ENCODE data around the gene TSHZ2.
"Not testable (repeated sequence)": the region's sequence is repeated elsewhere in the genome, so short reads cannot be mapped to it uniquely, and the experiment has no call there.

The TSHZ2 gene

DNA sequence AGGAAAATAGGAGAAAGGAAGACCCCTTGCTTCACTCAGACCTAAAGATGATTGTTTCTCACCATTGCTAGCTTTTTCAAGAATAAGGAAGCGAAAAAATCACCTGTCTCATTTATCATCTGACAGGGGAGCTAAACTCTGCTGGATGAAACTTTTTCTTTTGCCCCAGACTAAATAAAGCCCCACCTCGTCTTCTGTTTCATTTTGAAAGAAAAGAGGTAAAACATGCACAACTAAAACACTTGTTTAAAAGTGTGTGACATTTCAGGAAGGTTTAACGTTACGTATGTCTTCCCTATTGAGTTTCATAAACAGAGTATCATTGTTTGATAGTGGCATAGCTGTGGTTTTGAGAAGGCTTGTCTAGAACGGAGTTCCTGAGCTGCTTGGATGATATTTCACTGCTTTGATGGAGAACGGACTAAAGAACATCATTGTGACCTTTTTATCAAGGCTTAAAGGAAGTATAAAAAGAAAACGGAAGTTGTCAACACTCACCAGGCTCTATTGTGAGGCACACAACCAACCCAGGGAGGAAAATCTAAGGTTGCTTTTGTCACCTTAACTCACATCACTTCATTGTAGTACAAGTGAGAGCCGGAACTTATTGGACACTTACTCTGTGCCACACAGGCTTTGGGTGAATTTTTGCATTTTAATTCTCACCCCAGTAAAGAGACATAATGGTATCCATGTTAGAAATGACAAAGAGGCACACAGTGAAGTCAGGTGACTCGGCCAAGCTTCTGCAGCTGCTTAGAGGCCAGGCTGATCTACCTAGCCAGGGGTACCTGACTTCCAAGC lies 29.5 kb downstream of the TSHZ2 start:
- DNase-seq = no peak

DNA sequence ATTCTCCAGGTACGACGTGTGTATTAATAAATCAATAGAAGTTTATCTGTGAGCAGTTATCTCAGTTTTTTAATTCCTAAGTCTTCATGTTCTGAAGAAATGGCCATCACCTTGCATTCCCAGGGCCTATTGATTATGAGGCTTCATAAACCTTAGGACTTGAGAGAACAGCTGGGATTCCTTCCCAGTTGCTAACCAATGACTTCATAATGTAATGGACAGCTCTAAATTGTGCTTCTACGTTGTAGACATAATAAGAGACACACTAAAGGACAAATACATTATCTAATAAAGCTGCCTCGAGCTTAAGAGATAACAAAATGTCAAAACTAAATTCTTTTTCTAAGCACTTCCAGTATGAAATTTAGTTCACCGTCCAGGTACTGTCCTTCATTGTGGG lies 30.6 kb downstream of the TSHZ2 start:
- no peak for DNase-seq

DNA sequence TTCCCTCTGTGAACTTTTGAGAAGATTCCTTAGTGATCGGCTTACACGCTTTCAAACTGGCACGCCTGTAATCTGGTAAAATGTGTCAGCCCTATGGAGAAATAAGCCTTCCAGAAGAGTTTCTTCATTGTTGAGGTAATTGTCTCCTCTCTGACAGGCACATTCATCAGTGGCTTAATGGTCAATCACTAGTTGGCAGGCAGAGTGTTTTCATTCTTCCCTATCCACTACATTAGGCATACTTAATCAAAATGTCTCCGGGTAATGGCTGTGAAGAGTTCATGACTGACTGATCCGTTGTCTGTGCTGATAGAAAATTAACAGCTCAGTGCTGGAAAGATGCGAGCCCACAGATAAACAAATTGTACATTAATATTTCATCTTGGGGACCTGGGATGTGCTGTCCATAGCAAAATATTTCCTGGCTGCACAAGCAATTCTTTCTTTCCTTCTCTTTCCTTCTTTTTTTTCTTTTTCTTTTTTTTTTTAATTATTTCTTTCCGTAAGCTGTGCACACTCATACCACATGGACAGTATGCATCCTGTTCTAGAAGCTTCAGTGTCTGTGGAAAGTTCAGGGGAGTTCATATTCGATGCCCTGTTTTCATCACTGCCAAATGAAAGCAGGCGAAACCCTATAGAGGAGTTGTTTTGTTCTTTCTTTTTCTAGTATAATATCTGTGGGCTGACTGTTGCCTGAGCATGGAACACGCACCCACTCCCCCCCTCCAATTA lies 31.4 kb downstream of the TSHZ2 start:
- DNase-seq = no peak

DNA sequence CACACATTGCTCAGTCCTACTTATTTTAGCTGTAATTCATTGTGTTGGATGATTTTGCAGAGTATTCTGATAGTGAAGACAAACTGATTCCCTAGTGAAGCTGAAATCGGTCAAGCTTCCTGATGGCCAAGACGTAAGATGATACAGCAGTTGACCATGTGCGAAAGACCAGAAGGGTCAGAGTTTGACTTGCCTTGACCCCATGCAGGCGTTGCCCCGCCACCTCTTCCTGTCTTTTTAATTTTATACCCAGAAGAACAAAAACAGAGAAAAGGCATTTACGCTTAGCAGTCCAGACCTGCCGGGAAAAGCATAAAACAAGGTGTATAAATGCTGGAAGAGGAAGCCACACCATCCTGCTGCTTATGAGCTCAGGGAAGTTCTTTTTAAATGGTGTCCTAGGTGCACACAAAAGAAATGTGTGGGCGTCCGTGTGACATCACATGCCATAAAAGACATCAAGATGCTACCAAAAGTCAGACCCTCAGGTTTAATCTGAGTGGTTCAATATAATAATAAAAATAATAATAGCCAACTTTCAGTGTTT lies 32.2 kb downstream of the TSHZ2 start:
- no peak for DNase-seq

DNA sequence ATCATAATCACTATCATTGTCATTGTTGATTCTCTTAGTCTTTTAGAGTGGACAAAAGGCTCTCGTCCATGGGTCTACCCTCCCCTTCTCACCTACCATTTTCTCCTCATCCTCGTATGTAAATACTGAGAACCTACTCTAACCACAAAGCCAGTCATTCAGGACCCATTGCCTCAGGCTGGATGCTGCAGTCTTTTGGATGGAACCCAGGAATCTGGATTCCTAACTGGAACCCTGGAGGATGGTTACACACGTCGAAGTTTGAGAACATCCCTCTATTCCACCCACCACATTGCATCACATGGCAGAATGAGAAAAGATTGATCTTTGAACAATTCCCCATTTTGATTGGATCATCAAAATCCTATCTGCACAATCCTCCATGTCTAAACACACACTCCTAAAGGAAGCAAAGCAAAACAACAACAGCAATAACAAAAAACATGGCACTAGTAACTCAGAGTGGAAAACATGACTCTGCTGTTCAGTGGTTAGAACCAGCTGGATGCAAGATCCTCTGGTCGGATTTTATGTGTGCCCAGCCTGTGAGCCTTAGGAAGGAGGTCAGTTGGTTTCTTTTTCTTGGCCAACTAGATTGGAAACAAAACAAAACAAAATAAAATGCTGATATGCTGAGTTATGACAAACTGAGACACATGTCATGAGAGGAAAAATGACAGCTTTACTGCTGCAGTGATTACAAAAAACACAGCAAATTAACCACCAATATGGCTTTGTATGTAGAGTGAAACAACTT lies 38.0 kb downstream of the TSHZ2 start:
- DNase-seq = no peak

DNA sequence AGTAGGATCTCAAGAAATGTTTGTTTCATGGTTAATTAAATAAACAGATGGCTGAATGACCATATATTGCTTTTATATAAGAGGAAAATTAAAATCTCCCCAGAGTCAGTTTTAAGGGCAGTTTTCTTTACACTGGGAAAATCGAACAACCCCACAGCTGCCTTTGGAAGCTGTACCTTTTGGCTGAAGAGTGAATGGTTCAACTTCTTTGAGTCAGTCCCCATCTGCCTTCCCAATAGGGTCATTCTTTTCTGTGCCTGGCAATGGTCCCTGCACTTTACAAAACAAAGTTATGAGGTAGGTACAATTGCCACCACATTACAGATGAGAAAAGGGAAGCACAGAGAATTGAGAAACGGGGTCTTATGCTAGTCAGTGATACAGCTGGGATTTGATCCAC lies 39.5 kb downstream of the TSHZ2 start:
- no peak for DNase-seq

DNA sequence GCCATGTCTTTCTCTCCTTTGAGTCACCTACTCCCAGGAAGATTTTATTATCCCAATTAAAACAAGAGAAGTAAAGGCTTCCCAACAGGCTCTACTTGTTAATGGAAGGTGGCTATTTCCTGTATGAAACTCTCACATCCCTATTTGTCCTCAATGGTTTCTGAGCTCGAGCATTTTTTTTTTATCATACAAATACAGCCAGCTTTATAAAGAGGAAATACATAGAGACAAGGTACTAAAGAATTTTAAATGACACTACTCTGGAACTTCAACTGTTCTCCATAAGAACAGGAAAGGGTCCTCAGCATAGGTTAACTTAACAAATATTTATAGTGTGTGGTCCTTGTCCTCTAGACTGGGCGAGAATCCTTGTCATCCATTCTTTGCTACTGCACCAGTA lies 41.0 kb downstream of the TSHZ2 start:
- DNase-seq = no peak

DNA sequence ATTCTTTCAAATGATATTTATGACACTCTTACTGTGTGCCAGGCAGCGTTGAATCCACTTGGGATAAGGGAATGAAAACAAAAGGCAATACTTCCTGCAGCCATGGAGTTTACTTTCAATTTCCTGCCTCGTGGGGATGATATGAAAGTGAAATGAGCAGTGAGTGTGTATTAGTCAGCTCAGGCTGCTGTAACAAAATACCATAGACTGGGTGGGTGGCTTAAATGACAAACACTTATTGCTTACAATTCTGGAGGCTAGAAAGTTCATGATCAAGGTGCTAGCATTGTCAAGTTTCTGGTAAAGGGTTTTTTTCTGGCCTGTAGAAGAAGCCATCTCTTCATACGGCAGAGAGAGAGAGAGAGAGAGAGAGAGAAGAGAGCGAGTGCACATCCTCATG lies 41.7 kb downstream of the TSHZ2 start:
- DNase-seq = no peak

DNA sequence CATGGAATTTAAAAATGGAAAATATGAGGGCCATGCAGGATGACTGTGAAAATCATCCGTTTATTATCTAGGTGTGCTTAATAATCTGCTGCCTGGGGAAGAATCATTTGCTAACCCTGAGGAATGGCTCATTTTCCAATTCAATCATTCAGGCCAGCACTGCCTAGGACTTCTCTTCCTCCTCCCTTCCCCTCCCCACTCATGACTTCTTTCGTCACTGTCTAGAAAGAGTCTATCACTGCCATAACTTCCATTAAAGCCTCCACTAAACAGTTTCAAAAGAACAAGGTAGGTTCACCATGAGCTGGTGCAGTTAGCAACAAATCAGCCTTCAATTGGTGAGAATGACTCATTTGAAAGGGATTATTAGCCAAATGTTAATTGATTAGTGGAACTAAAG lies 43.9 kb downstream of the TSHZ2 start:
- DNase-seq = no peak

DNA sequence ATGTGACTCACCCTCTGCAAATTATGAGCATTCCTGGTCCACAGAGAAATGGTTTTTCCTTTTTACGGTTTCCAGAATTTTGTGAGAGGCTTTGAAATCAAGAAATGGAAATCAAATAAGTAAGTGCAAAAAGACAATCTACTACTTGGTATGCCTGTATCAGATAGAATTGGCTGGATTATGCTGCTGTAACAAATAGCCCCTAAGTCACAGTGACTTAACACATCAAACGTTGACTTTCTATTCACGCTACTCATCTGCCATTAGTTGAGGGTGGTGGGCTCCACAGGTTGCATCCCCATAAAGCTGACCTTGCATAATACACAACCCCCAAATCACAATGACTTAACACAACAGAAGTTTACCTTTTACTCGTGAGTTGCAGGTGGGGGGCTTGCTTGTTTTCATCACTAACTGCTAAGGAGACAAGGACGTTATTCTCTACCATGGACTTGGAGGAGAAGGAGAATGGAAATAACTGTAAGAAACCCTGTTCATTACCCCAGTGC lies 44.4 kb downstream of the TSHZ2 start:
- DNase-seq = no peak

DNA sequence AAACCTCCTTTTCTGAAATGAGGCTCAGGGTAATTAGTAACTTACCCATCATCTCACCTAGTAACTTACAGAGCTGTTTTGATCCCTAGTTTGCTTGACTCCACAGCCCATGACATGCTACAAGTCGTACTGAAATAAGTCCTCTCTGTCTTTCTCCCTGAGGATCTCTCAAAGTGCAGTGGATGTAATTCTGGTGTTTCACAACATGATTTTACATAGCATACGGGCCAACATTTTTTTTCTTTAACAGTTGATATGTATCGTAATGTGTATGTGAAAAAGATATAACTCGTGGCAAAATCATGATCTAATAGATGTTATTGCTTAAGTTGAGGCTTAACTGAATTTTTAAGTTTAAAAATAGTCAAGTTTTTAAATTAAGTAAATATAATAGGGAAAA lies 45.0 kb downstream of the TSHZ2 start:
- DNase-seq = no peak

DNA sequence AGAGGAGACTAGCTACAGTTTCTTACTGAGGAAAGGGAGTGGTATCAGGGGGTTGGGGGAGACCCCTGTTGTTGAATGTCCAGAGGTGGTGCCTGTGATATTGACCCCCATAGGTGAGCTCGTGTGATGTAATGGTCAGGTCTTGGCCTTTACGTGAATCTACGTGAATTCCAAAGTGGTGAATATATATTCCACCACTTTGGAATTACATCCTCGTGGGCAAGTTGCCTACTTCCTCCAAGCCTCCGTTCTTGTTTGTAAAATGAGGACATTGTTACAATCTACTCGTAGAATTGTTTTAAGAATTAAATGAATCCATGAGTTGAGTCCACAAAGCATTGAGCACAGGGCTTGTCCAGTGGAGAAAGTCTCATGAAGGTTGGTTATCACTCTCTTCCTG lies 47.3 kb downstream of the TSHZ2 start:
- no peak for DNase-seq

DNA sequence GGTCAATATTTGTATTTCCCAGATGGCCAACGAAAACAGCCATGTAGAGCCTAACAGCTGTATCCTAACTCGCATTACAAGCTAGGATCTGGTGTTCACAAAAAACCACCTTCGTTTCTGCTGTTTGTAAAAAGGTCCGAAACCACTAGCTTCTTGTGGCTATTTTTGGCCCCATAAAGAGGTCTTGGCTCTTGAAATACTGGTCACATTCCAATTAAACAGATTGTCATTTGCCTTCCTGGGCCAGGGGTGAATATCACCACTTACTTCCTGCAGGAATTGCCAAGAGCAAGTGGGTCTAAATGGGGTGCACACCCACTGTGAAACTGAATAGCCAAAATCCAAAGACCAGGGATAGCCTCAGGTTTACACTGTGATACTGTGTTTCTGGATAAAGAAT lies 48.2 kb downstream of the TSHZ2 start:
- no peak for DNase-seq

DNA sequence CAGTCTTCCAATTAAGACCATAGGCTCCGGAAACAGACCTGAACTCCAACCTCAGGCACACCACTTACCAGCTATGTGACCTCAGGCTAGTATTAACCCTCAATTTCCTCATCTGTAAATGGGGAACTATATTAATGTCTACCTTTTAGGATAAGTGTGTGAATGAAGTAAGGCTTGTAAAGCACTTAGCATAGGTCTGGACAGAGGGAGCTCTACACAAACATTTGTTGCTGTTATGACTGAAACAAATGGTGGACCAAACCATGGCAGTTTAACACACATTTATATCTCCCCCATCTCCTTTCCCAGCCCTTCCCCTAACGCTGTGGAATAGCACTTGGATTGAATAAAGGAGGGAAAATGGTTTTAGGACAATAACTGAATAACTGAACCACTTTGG lies 48.7 kb downstream of the TSHZ2 start:
- DNase-seq = no peak

DNA sequence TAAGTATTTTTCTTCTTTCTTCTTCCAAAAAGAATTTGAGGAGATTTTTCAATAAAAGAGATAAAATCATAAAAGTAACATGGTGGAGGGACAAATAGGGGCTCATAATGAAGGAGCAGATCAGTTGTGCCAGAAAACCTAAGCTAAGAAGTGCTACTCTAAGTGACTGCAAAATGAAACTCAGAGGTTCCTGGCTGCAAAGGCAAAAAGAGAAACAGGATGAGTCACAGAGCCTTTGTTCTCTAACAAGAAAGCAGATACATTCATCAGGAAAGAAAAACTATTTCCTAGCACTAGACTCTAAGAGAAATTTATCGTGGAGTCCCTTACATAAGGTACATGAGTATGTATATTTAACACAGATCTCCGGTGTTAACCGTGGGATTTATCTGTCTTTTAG lies 49.8 kb downstream of the TSHZ2 start:
- no peak for DNase-seq

DNA sequence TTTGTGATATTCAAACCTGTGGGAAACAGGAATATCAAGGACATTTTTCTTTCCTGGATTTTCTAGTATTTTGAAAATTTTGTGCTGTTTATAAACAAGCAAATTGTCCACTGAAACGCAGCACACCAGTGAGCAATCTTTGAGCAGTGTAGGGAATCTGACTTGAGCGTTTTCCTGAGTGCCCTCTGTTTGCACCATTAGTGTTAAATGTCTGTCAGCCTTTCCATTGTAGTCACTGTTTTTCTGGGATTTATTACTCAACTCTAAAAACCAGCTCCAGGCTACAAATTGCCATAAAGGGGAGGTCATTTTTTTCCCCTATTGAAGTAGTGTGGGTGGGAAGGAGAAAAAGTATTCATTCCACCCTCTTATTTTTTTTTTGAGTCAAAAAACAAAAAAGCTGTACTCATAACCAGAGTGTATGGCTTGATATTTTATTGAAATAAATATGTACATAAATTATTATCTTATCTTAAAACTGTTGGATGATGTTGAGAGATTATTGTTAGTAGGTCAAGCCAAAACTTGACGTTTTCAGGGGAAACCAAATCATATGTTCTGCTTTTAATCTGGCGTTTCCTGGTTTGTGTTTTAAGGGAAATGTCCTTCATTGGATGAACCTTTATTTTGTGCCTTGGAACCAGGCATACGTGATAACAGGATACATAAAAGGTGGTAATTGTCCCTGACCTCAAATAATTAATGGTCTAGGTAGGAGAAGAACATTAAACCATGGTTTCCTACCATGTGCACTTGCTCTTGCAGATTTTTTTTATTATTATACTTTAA lies 51.8 kb downstream of the TSHZ2 start:
- no peak for DNase-seq

DNA sequence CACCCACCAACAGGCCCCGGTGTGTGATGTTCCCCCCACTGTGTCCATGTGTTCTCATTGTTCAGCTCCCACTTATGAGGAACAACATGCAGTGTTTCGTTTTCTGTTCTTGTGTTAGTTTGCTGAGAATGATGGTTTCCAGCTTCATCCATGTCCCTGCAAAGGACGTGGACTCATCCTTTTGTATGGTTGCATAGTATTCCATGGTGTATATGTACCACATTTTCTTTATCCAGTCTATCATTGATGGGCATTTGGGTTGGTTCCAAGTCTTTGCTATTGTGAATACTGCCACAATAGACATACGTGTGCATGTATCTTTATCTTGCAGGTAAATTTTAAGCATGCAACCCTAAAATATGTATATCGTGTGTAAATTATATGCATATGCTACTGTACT lies 52.5 kb downstream of the TSHZ2 start:
- DNase-seq = not testable (repeated sequence)

DNA sequence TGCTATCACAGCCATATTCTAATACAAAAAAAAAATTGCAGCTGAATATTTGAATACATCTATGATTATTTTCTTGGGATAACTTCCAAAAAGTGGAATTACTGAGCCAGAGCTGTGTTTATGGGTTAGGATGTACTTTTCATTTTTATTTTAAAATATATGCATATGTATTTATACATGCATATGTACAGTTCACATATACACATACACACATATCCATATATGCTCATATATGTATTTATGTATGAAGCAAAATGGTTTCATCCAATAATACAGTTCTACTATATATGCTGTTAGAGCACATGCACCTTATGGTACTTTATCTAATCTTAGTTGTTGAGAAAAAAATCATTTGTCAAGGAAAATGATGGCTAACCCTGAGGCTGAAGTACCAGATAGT lies 54.9 kb downstream of the TSHZ2 start:
- DNase-seq = no peak

DNA sequence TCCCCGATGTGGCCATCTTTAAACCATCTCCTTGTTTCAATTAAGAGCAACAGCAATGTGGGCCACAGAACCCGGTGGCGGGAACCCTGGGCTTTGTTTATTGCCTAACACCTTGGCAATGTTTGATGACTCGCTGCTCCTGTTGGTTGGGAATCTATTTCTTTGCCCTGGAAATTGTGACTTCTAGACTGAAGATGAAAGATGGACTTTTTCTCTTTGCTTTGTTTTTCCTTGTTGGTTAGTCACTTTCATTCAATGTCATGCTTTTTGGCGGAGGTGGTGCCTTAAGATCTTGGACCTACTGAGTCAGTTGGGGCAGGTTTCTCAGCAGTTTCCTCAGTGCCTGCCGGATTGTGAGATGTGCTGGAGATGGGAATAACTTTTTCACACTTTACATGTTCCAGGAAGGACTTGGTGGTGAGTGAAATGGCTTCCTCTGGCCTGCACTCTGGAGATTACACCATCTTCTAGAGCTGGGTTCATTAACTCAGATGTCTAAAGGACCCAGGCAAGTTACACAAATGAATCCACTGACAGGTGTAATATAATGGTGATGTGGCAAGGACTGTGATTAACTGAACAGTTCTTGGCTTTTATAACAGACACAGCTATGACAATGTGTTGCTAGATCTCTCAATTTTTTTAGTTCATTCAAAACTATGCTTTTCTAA lies 56.3 kb downstream of the TSHZ2 start:
- DNase-seq = no peak

DNA sequence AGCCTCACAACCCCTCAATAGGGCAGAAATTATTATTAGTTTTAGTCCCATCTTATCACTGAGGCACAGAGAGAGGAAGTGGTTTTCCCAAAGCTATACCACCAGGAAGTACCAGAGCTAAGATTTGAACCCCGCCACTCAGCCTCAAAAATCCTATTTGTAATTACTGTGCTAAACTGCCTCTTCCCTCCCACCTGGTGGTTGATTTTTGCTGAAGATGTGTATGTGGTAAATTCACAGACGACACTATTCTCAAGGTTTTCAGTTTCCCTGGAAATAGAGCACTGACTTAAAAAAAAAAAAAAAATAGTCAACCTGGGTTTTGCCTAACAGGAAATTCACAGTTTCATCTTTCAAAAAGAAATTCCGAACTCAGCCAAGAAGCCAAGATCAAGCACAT lies 57.9 kb downstream of the TSHZ2 start:
- no peak for DNase-seq

DNA sequence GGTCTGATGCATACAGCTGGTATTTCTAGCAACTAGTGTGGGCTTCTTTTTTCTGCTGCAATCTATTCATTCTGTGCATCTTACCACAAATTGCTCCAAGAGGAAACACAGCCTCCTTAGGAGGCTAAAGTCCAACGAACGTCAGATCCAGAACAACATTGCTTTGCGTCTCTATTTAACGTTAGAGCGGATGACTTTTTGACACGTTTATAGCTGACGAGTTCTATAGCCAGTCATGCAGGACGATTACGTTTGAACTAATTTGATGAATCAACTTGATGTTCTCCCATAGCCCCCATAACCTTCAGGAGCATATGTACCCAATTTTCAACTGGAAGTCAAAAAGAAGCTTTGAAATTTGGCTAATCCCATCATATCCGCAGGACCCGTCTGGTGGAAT lies 59.9 kb downstream of the TSHZ2 start:
- no peak for DNase-seq

DNA sequence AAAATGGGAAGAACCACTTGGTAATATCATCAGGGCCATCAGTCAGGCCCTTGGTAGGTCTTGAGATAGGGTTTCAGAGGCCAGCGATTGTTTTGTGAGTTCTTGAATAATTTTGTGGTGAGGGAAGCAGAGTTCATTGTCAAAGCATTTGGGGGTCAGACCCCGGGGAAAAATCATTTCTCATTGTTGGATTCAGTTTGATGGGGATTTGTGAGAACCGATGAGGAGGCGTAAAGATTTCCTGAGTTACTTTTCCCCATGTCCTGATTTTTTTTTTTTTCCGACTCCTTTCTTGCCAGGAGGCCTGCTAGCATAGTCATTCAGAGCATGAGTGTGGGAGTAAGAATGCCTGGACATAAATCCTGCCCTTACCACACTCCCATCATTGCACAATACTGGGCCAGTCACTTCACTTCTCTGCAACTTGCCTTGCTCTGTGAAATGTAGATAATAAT lies 60.3 kb downstream of the TSHZ2 start:
- DNase-seq = no peak
